ENCODE data around the gene TMEFF2.

DNA sequence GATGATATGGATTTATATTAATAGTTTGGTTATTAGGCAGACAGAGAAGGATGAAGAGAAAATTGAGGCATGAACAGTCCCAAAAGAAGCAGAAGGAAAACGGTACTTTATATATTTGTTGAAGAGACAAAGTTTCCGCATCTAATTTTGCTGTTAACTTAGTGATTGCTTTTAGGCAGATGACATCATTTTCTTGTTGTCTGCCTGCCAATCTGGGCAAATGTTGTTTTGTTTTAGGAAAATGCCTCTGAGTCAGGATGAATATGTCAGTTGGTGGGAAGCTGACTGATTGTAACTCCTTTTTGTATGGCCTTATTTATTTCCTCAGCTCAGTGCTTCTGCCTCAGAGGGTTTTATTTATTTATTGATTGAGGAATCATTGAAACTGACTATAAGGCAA is 295.3 kb downstream of the TMEFF2 start:
- TF ChIP-seq POLR2A (IDR thresholded peaks at IDR 0.05; ENCODE audit: low read depth, low read length), result no peak
- TF ChIP-seq TAF1 (IDR thresholded peaks at IDR 0.05; ENCODE audit: borderline replicate concordance, low read depth, low read length), result no peak
